Lung microvascular endothelial cell (primary cell): ENCODE results near the gene ZBTB49. TPM values are rescaled to one million over a fixed set of nuclear protein-coding genes. Genes with fewer than 3 reads are reported as not detected.
"Not testable (repeated sequence)": the region's sequence is repeated elsewhere in the genome, so short reads cannot be mapped to it uniquely, and the experiment has no call there.

ENCODE experiments used
- DNase-seq, 2 donors: peaks; one replicate each; pipeline versions ENCODE4 v3.0.0 to v3.0.0-alpha.2; 2010; ENCODE audit warnings: low read depth in 2 of 2
- total RNA-seq: library from RNA; depleted of rRNA; stranded (reverse); fragments of >200 nt; gene quantifications from 2 replicates; pipeline ENCODE4 v1.2.1, GENCODE V29; 2014

ZBTB49 gene
- total RNA-seq, result 2.4 and 3.2 TPM in 2 replicates

GRCh38 chr4:4289941-4290850, at the start of gene ZBTB49, which contains the start of gene LYAR:
Gene ZBTB49 (plus strand): TSS chr4:4290251. CDS start chr4:4299946, 9,695 bp downstream.
Gene LYAR (minus strand): TSS chr4:4290154. CDS start chr4:4283742, 6,412 bp downstream.
- peak; percentile 93 to 95 for DNase-seq

- no peak for DNase-seq
Measured at GRCh38 chr4:4245172-4245571, 44.9 kb upstream of the ZBTB49 start.

- DNase-seq, result peak in 1 of 2 donors; percentile 53
Measured at GRCh38 chr4:4247696-4248028, 42.4 kb upstream of the ZBTB49 start.

GRCh38 chr4:4248029-4248884, 41.8 kb upstream of the ZBTB49 start, which contains the start of gene TMEM128:
Gene TMEM128 (minus strand): TSS chr4:4248223. CDS start chr4:4248202, 21 bp downstream.
- DNase-seq, result peak; percentile 93 to 95

GRCh38 chr4:4248885-4249203, 41.2 kb upstream of the ZBTB49 start:
- no peak for DNase-seq

- not testable (repeated sequence) for DNase-seq
Measured at GRCh38 chr4:4249342-4249741, 40.7 kb upstream of the ZBTB49 start.

- no peak for DNase-seq
Measured at GRCh38 chr4:4249866-4250265, 40.2 kb upstream of the ZBTB49 start.

- DNase-seq, result no peak
Measured at GRCh38 chr4:4254199-4254598, 35.9 kb upstream of the ZBTB49 start.

- DNase-seq, result no peak
Measured at GRCh38 chr4:4254666-4255065, 35.4 kb upstream of the ZBTB49 start.

- DNase-seq, result peak; percentile 49 to 74
Measured at GRCh38 chr4:4256799-4257198, 33.3 kb upstream of the ZBTB49 start.

- DNase-seq, result not testable (repeated sequence)
Measured at GRCh38 chr4:4257705-4258104, 32.3 kb upstream of the ZBTB49 start.

GRCh38 chr4:4259484-4260100, 30.5 kb upstream of the ZBTB49 start:
- DNase-seq, result peak in 1 of 2 donors; percentile 20

- DNase-seq, result peak; percentile 80 to 81
Measured at GRCh38 chr4:4260185-4260751, 29.8 kb upstream of the ZBTB49 start.

- DNase-seq, result peak; percentile 24 to 75
Measured at GRCh38 chr4:4267981-4268380, 22.1 kb upstream of the ZBTB49 start.

- DNase-seq, result no peak
Measured at GRCh38 chr4:4268776-4269175, 21.3 kb upstream of the ZBTB49 start.

- peak in 1 of 2 donors; percentile 47 for DNase-seq
Measured at GRCh38 chr4:4269331-4269731, 20.7 kb upstream of the ZBTB49 start.

GRCh38 chr4:4269856-4270255, 20.2 kb upstream of the ZBTB49 start:
- peak; percentile 74 to 94 for DNase-seq

GRCh38 chr4:4270529-4270928, 19.5 kb upstream of the ZBTB49 start:
- DNase-seq, result peak in 1 of 2 donors; percentile 29

- no peak for DNase-seq
Measured at GRCh38 chr4:4271912-4272311, 18.1 kb upstream of the ZBTB49 start.

GRCh38 chr4:4274226-4274625, 15.8 kb upstream of the ZBTB49 start:
- no peak for DNase-seq

GRCh38 chr4:4277531-4277930, 12.5 kb upstream of the ZBTB49 start:
- no peak for DNase-seq
